Common myeloid progenitor, CD34-positive (primary cell): Measurements from ENCODE around the gene ADGRB3.
"Not testable (repeated sequence)": the region's sequence is repeated elsewhere in the genome, so short reads cannot be mapped to it uniquely, and the experiment has no call there.

Experiments
- CTCF ChIA-PET: fragments of 350-600 bp; sonication (Branson Sonifier 250); formaldehyde crosslinking; loops from one replicate; lab custom pipeline; 2021; ENCODE audit warnings: antibody characterized with exemption; lab: Charles Lee
- POLR2A ChIA-PET: fragments of 350-600 bp; sonication (Branson Sonifier 250); formaldehyde crosslinking; loops from one replicate; lab custom pipeline; 2021; ENCODE audit warnings: antibody characterized with exemption; lab: Charles Lee
- DNase-seq, 3 donors: peaks; one replicate each; pipeline versions ENCODE4 v3.0.0 to v3.0.0-alpha.2; 2013
- H3K27ac ChIP-seq, 2 experiments: 1 replicate in 1 of 2; 2 replicates in 1 of 2; pipeline ENCODE4 v1.7.0; 2013; ENCODE audit warnings: inconsistent platforms in 2 of 2, low read length in 2 of 2, mild to moderate bottlenecking in 2 of 2, low read depth in 1 of 2, moderate library complexity in 1 of 2; ENCODE audit not compliant: severe bottlenecking in 2 of 2, insufficient read depth in 1 of 2, poor library complexity in 1 of 2
- H3K27me3 ChIP-seq, 5 experiments: replicated peaks in 2 of 5; 1 replicate in 3 of 5; 2 replicates in 2 of 5; pipeline versions ENCODE4 v1.6.1 to v1.7.0; 2013; ENCODE audit warnings: low read length in 4 of 5, mild to moderate bottlenecking in 2 of 5, moderate library complexity in 2 of 5, inconsistent platforms in 1 of 5; ENCODE audit not compliant: insufficient read depth in 5 of 5, control insufficient read depth in 4 of 5
- H3K36me3 ChIP-seq, 4 experiments: 1 replicate in 2 of 4; 2 replicates in 2 of 4; pipeline versions ENCODE4 v1.6.1 to v1.7.0; 2013; ENCODE audit warnings: low read length in 3 of 4, control low read depth in 1 of 4, mild to moderate bottlenecking in 1 of 4; ENCODE audit not compliant: control insufficient read depth in 4 of 4, insufficient read depth in 4 of 4
- H3K4me1 ChIP-seq, 4 experiments: 1 replicate in 3 of 4; 2 replicates in 1 of 4; pipeline versions ENCODE4 v1.6.1 to v1.7.1; 2013; ENCODE audit warnings: low read length in 3 of 4, mild to moderate bottlenecking in 3 of 4, control low read depth in 1 of 4, inconsistent platforms in 1 of 4, moderate library complexity in 1 of 4; ENCODE audit not compliant: control insufficient read depth in 4 of 4, insufficient read depth in 4 of 4; ENCODE audit errors: control extremely low read depth in 1 of 4
- H3K4me3 ChIP-seq, 7 experiments: 1 replicate in 4 of 7; 2 replicates in 3 of 7; pipeline versions ENCODE4 v1.5.1 to v1.7.0; 2013; ENCODE audit warnings: mild to moderate bottlenecking in 7 of 7, low read length in 6 of 7, moderate library complexity in 6 of 7, inconsistent platforms in 2 of 7, low read depth in 2 of 7, control low read depth in 1 of 7; ENCODE audit not compliant: insufficient read depth in 4 of 7, control insufficient read depth in 1 of 7; ENCODE audit errors: extremely low read depth in 1 of 7
- H3K9me3 ChIP-seq, 5 experiments: 1 replicate in 4 of 5; 2 replicates in 1 of 5; pipeline versions ENCODE4 v1.6.1 to v1.7.1; 2013; ENCODE audit warnings: low read length in 4 of 5, mild to moderate bottlenecking in 2 of 5, inconsistent platforms in 1 of 5, low read depth in 1 of 5, moderate library complexity in 1 of 5; ENCODE audit not compliant: control insufficient read depth in 4 of 5, insufficient read depth in 2 of 5; ENCODE audit errors: control extremely low read depth in 1 of 5
- WGBS: methylation state at CpG from one replicate; pipeline ENCODE4 v1.1.5; 2013; ENCODE audit not compliant: insufficient coverage; 5-methylcytosine and 5-hydroxymethylcytosine counted together

Gene ADGRB3

GRCh38 chr6:68814976-68815375 is 179.9 kb downstream of the ADGRB3 start:
- DNase-seq, POLR2A ChIA-PET, H3K9me3 ChIP-seq, H3K27me3 ChIP-seq, H3K27ac ChIP-seq, CTCF ChIA-PET, H3K4me1 ChIP-seq, H3K4me3 ChIP-seq, H3K36me3 ChIP-seq: not testable (repeated sequence)
- 100% methylated on average over 1 of the region's 5 CpGs for WGBS

- no peaks in the 10 kb centered on the region for H3K36me3 ChIP-seq
- no peaks in the 10 kb centered on the region for H3K27me3 ChIP-seq
- no peaks in the 10 kb centered on the region for H3K9me3 ChIP-seq
- no peak for DNase-seq
- no peak overlapping the region for H3K4me3 ChIP-seq
- ChIA-PET CTCF (no interaction called here), POLR2A (no interaction called here)
- H3K27ac ChIP-seq, result no peak overlapping the region
- no peaks in the 10 kb centered on the region for H3K4me1 ChIP-seq
Observed at GRCh38 chr6:68826501-68826900, 191.4 kb downstream of the ADGRB3 start.

- Histone ChIP-seq H3K27me3 (no peaks in the 10 kb centered on the region), H3K4me3 (no peak overlapping the region), H3K9me3 (no peaks in the 10 kb centered on the region), H3K4me1 (no peaks in the 10 kb centered on the region), H3K27ac (no peak overlapping the region), H3K36me3 (no peaks in the 10 kb centered on the region)
- WGBS, result 100% methylated on average over 2 of the region's 5 CpGs
- POLR2A ChIA-PET, result no interaction called here
- DNase-seq, result no peak
- CTCF ChIA-PET, result no interaction called here
Observed at GRCh38 chr6:68834551-68834950, 199.5 kb downstream of the ADGRB3 start.

GRCh38 chr6:68838571-68838970 is 203.5 kb downstream of the ADGRB3 start:
- Histone ChIP-seq H3K27ac (no peak overlapping the region), H3K9me3 (no peaks in the 10 kb centered on the region), H3K4me3 (no peak overlapping the region), H3K4me1 (no peaks in the 10 kb centered on the region), H3K36me3 (no peaks in the 10 kb centered on the region), H3K27me3 (peaks cover 0 to 2% (median 0%) of the 10 kb centered on the region in 5 experiments)
- ChIA-PET POLR2A (no interaction called here), CTCF (interaction anchor here (0.7 kb wide), 1 partner anchor 11 kb away, joined by 3 read pairs; no protein-coding TSS in a partner anchor)
- no peak for DNase-seq

GRCh38 chr6:68852791-68853190 is 217.7 kb downstream of the ADGRB3 start:
- no peaks in the 10 kb centered on the region for H3K4me1 ChIP-seq
- H3K36me3 ChIP-seq, result no peaks in the 10 kb centered on the region
- ChIA-PET POLR2A (interaction anchor here (0.7 kb wide), 1 partner anchor 10 kb away, joined by 4 read pairs; no protein-coding TSS in a partner anchor), CTCF (no interaction called here)
- no peak for DNase-seq
- no peaks in the 10 kb centered on the region for H3K9me3 ChIP-seq
- no peaks in the 10 kb centered on the region for H3K27me3 ChIP-seq
- no peak overlapping the region for H3K27ac ChIP-seq
- no peak overlapping the region for H3K4me3 ChIP-seq

- peaks cover 0 to 8% (median 2%) of the 10 kb centered on the region in 5 experiments for H3K9me3 ChIP-seq
- POLR2A ChIA-PET, result no interaction called here
- no peaks in the 10 kb centered on the region for H3K27me3 ChIP-seq
- CTCF ChIA-PET, result no interaction called here
- H3K27ac ChIP-seq, result no peak overlapping the region
- H3K4me3 ChIP-seq, result no peak overlapping the region
- WGBS, result no CpG with 5 or more reads among the region's 1 CpG
- no peak for DNase-seq
- no peaks in the 10 kb centered on the region for H3K36me3 ChIP-seq
- no peaks in the 10 kb centered on the region for H3K4me1 ChIP-seq
Observed at GRCh38 chr6:68859233-68859632, 224.2 kb downstream of the ADGRB3 start.

- no peak overlapping the region for H3K27ac ChIP-seq
- no peak overlapping the region for H3K4me3 ChIP-seq
- ChIA-PET CTCF (no interaction called here), POLR2A (no interaction called here)
- no peaks in the 10 kb centered on the region for H3K36me3 ChIP-seq
- H3K27me3 ChIP-seq, result no peaks in the 10 kb centered on the region
- H3K4me1 ChIP-seq, result no peaks in the 10 kb centered on the region
- H3K9me3 ChIP-seq, result peaks cover 0 to 13% (median 5%) of the 10 kb centered on the region in 5 experiments
- no peak for DNase-seq
Observed at GRCh38 chr6:68868646-68869045, 233.6 kb downstream of the ADGRB3 start.
